ENCODE results near the gene OR10H5.
"Not testable (repeated sequence)": the region's sequence is repeated elsewhere in the genome, so short reads cannot be mapped to it uniquely, and the experiment has no call there.

OR10H5 gene

GRCh38 chr19:15812060-15812722, 24.7 kb downstream of the OR10H5 start:
- DNase-seq, result no peak

- no peak for DNase-seq
Observed at GRCh38 chr19:15813916-15814315, 26.5 kb downstream of the OR10H5 start.

GRCh38 chr19:15815306-15815705, 27.8 kb downstream of the OR10H5 start, which contains the start of gene OR10H1:
Gene OR10H1, minus strand, starts transcription at chr19:15815664. Its CDS starts 7,627 bp downstream, at chr19:15808037.
- DNase-seq, result no peak

GRCh38 chr19:15820646-15821045, 33.2 kb downstream of the OR10H5 start:
- DNase-seq, result no peak

DNA sequence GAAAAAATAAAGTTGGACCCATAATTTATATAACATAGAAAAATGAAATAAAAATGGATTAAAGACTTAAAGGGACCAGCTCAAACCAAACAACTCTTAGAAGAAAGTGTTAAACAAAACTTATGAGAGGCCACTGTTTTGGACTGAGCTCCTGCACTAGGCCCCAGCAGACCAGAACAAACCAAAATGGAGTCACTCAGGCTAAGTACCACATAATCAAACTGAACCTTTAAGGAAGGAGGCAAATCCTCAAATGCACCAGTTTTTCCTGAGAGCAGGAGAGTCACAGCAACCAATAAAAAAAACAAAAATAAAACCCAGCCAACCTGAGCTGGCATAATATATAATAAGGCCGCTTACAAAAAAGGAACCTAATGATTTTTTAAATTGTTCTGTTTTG, 38.3 kb downstream of the OR10H5 start:
- no peak for DNase-seq

- no peak for DNase-seq
Observed at GRCh38 chr19:15828121-15828610, 40.7 kb downstream of the OR10H5 start.

GRCh38 chr19:15828611-15829305, 41.3 kb downstream of the OR10H5 start:
- not testable (repeated sequence) for DNase-seq

GRCh38 chr19:15829306-15829698, 41.8 kb downstream of the OR10H5 start:
- no peak for DNase-seq

- DNase-seq, result no peak
Observed at GRCh38 chr19:15829786-15830185, 42.3 kb downstream of the OR10H5 start.

GRCh38 chr19:15831626-15832025, 44.2 kb downstream of the OR10H5 start:
- no peak for DNase-seq

DNA sequence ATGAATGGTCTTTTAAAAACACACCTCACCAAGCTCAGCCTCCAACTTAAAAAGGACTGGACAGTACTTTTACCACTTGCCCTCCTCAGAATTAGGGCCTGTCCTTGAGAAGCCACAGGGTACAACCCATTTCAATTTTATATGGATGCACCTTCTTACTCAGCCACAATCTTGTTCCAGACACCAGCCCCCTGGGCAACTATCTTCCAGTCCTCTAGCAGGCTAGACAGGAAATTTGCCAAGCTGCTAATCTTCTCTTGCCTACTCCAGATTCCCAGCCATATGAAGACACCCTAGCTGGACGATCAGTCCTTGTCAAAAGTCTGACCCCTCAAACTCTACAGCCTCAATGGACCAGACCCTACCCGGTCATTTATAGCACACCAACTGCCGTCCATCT, 46.8 kb downstream of the OR10H5 start:
- DNase-seq, result not testable (repeated sequence)

DNA sequence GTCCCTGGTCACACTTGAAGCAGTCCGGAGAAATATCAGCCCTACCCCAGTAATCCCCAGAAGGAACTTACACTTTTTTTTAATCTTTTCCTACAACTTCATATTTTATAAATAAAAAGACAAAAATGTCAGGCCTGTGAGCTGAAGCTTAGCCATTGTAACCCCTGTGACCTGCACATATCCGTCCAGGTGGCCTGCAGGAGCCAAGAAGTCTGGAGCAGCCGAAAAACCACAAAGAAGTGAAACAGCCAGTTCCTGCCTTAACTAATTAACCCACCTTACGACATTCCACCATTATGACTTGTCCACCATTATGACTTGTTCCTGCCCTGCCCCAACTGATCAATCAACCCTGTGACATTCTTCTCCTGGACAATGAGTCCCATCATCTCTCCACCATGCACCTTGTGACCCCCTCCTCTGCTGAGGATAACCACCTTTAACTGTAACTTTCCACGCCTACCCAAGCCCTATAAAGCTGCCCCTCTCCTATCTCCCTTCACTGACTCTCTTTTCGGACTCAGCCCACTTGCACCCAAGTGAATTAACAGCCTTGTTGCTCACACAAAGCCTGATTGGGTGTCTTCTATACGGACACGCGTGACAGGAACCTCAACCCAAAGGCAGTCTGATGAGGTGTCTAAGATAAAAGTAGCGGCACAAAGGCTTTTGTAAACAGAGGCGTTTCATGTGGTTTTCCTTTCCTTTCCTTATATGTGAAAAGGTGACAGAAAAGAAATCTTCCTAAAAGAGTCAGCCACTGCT, 48.3 kb downstream of the OR10H5 start:
- not testable (repeated sequence) for DNase-seq

GRCh38 chr19:15836330-15837220, 49.1 kb downstream of the OR10H5 start:
- DNase-seq, result peak; percentile 97

DNA sequence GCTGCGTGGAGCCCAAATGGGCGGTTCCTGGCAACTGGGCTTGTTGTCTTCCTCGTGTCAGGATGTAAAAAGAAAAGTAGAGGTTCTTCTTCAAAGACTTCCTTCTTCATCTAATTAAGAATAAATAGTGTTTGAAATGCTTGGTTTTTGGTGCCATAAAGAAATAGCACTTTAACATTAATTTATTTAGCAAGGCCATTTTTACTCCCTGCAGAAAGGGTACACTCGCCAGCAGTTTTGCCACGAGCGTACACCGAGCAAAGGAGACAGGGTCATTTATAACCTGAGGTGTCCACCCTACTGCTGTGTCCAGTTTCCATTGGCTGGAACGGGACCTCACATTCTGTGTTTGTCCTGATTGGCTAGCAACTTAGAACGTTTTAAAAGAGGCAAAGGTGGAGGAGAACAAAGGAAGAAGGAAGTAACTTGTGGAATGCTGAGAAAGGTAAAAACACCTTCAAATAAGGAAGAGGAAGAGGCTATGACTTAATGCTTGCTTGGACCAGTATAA, 49.8 kb downstream of the OR10H5 start:
- no peak for DNase-seq

- no peak for DNase-seq
Observed at GRCh38 chr19:15838351-15838750, 50.9 kb downstream of the OR10H5 start.

GRCh38 chr19:15839888-15840287, 52.4 kb downstream of the OR10H5 start:
- DNase-seq, result not testable (repeated sequence)

DNA sequence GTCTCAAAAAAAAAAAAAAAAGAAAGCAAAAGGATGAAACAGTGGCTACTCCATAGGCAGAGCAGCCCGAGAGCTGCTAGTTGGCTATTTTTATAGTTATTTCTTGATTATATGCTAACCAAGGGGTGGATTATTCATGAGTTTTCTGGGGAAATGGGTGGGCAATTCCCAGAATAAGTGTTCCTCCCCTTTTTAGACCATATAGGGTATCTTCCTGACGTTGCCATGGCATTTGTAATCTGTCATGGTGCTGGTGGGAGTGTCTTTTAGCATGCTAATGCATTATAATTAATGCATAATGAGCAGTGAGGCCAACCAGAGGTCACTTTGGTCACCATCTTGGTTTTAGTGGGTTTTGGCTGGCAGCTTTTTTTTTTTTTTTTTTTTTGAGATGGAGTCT, 53.4 kb downstream of the OR10H5 start:
- no peak for DNase-seq

GRCh38 chr19:15841875-15842569, 54.6 kb downstream of the OR10H5 start:
- no peak for DNase-seq

GRCh38 chr19:15843203-15843893, 55.9 kb downstream of the OR10H5 start:
- DNase-seq, result no peak

DNA sequence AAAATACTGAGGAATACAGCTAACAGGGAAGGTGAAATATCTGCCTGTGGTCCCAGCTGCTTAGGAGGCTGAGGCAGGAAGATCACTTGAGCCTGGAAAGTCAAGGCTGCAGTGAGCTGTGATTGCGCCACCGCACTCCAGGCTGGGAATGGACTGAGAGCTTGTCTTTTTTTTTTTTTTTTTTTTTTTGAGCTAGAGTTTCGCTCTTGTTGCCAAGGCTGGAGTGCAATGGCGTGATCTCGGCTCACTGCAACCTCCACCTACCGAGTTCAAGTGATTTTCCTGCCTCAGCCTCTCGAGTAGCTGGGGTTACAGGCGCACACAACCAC, 56.4 kb downstream of the OR10H5 start:
- DNase-seq, result not testable (repeated sequence)

DNA sequence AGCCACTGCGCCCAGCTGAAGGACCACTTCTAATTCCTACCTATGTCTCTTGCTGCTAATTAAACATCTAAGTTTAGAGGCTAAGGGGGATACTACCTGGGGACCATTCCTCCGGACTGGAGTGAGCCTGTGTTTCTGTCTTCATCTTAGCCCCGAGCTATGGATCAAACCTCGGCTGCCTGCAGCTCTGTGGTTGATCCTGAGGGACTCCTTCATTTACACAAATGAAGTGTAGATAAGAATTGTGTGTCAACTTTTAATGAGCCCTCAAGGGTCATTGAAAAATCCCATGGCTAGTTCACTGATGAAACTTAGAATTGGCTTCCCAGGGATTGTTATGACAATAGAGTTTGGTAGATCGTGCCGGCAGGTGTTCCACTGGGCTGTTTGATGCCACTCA, 59.5 kb downstream of the OR10H5 start:
- DNase-seq, result no peak
